Activated naive CD4-positive, alpha-beta T cell (primary cell): ENCODE results near the gene IFT22.
"Not testable (repeated sequence)": the region's sequence is repeated elsewhere in the genome, so short reads cannot be mapped to it uniquely, and the experiment has no call there.

Experiments used
- DNase-seq, 4 experiments: peaks; one replicate each; lab custom pipeline; 2025; lab: John Stamatoyannopoulos, UW

Gene IFT22

DNA sequence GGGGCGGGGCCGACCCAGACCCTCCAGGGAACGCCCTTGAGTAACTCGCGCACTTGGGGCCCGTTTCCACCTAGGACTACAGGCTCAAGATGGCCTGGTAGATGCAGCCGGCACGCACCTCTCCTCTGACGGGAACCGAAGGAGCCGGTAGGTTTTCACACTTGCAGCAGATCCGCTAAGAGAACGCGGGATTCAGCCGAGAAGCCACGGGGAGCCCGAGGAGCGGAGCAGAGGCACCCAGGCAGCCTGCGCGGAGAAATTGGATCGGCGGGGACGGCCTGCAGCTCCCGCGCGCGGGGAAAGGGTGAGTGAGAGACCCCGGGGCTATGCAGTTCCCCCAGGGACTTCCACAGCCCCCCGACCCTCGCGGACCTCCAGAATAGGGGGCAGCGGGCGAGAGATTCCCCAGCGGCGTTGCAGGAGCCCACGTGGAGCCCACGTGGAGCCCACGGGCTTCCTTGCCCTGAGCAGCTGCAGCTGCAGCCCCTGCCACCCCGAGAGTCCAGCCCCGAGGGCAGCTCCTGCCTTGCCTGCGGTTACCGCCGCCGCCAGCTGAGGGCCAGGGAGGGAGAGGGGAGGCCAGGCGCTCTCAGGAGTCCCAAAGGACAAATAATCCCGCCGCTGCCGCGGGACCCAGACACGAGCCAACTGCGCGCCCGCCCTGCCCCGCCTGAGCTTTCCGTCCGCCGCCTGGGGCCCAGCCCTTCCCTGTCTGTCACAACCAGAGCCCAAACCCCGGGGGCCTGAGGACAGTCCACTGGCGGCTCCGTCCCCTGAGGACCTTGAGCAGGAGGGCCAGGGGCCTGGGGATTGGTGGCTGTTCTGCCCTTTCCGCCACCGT lies 13.1 kb downstream of the IFT22 start:
- peak in 1 of 4 experiments; percentile 12 for DNase-seq

DNA sequence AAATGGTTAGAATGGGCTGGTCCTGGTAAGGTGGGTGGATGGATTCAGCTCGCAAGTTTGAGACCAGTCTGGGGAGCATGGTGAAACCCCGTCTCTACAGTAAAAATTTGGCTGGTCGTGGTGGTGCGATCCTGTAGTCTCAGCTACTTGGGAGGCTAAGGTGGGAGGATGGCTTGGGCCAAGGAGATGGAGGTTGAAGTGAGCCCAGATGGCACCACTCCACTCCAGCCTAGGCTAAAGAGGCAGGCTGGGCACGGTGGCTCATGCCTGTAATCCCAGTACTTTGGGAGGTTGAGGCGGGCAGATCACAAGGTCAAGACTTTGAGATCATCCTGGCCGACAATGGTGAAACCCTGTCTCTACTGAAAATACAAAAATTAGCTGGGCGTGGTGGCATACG lies 15.3 kb downstream of the IFT22 start:
- no peak for DNase-seq

DNA sequence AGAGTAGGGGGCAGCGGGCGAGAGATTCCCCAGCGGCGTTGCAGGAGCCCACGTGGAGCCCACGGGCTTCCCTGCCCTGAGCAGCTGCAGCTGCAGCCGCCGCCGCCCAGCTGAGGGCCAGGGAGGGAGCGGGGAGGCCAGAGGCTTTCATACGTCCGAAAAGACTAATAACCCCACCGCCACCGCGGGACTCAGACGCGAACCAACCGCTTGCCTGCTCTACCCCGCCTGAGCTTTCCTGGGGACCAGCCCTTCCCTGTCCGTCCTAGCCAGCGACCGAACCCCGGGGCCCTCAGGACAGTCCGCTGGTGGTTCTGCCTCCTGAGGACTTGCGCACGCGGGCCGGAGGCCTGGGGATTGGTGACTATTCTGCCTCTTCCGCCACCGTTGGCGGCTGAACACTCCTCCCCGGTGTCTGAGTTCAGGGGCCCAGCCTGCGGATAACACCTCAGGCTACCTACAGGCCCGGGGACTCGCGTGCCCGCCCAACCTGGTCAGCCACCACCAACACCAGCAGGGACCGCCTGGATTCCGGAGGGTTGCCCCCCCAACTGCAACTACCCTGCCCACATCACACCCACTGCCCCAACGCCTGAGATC lies 18.4 kb downstream of the IFT22 start:
- no peak for DNase-seq

DNA sequence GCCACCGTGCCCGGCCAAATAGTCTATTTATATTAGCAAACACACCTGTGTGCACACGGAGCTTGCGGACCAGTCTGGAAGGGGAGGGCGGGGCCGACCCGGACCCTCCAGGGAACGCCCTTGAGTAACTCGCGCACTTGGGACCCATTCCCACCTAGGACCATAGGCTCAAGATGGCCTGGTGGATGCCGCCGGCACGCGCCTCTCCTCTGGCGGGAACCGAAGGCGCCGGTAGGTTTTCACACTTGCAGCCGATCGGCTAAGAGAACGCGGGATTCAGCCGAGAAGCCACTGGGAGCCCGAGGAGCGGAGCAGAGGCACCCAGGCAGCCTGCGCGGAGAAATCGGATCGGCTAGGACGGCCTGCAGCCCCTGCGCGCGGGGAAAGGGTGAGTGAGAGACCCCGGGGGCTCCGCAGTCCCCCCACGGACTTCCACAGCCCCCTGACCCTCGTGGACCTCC lies 18.9 kb downstream of the IFT22 start:
- DNase-seq: no peak

DNA sequence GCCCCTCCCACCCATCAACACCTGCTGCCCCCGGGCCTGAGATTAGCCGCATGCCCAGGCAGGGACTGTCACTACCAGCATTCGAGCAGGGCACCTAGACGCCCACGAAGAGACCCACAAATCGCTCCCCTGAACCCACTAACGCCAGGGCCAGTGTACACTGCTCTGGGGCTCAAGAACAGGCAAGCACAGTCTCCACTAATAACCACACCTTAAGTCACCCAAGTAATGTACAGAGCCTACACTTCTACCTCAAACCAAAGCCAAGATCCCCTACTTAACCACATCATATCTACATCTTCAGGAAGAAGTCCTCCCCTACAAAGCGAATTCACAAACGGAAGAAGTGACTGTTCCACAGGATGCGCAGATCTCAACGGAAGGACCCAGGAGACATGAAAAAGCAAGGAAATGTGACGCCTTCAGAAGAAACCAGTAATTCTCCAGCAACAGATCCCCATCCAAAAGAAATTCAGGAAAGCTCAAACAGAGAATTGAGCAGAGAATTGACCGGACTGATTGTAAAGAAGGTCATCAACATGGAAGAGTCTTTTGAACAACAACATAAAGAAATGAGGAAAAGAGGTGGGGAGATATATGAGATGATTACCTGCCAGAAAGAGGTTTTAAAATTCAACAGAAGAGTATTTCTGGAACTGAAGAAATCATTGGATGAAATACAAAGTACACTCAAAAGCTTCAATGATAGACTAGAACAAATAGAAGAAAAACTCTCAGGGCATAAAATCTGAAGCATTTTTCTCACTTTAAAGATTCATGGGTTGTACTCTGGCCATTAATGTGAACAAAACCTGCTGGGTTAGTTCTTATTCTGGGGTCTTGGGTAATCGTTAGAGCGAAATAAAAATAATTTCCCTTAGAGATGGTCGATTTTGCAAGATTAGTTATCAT lies 20.9 kb downstream of the IFT22 start:
- DNase-seq: no peak

DNA sequence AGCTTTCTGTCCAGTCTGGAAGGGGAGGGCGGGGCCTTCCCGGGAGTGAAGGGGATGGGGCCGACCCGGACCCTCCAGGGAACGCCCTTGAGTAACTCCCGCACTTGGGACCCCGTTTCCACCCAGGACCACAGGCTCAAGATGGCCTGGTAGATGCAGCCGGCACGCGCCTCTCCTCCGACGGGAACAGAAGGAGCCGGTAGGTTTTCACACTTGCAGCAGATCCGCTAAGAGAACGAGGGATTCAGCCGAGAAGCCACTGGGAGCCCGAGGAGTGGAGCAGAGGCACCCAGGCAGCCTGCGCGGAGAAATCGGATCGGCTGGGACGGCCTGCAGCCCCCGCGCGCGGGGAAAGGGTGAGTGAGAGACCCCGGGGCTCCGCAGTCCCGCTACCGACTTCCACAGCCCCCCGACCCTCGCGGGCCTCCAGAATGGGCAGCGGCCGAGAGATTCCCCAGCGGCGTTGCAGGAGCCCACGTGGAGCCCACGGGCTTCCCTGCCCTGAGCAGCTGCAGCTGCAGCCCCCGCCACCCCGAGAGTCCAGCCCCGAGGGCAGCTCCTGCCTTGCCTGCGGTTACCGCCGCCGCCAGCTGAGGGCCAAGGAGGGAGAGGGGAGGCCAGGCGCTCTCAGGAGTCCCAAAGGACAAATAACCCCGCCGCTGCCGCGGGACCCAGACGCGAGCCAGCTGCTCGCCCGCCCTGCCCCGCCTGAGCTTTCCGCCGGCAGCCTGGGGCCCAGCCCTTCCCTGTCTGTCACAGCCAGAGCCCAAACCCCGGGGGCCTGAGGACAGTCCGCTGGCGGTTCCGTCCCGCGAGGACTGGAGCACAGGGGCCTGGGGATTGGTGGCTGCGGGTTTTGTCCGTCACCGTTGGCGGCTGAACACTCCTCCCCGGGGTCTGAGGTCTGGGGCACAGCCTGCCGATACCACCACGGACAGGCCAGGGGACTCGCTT lies 21.8 kb downstream of the IFT22 start:
- no peak for DNase-seq

DNA sequence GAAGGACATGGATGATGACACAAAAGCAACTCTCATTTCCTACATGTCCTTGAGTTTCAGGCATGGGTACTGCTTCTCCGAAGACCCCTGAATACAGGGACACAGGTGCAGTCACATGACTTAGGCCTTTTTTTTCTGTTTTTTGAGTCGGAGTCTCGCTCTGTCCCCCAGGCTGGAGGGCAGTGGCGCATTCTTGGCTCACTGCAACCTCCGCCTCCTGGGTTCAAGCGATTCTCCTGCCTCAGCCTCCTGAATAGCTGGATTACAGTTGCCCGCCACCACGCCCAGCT lies 26.8 kb downstream of the IFT22 start:
- DNase-seq: no peak

DNA sequence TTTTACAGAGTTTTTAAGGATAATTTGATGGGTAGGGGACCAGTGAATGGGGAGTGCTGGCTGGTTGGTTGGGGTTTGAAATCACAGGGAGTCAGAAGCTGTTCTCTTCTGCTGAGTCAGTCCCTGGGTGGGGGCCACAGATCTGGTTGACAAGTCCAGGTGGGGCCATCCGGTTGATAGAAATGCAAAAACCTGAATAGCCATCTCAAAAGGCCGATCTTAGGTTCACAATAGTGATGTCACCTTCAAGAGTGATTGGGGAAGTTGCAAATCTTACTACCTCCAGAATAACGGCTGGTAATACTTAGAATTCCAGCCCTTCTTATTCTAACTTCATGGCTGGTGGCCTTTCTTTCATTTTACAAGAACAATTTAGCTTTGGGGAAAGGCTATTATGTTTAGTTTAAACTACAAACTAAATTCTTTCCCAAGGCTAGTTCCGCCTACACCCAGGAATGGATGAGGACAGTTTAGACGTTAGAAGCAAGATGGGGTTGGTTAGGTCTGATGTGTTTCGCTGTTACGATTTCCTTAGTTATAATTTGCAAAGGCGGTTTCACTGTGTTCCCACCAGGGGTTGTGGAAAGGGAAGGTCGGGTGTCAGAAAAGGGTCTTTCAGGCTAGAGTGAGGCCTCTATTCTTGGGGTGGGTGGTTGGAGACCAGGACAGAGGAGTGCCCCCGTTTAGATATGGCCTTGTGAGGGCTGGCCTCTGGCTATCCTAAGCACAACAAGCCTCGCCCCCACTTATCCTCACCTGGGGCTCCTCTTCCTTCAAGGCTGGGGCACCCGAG lies 27.4 kb downstream of the IFT22 start:
- DNase-seq: no peak

DNA sequence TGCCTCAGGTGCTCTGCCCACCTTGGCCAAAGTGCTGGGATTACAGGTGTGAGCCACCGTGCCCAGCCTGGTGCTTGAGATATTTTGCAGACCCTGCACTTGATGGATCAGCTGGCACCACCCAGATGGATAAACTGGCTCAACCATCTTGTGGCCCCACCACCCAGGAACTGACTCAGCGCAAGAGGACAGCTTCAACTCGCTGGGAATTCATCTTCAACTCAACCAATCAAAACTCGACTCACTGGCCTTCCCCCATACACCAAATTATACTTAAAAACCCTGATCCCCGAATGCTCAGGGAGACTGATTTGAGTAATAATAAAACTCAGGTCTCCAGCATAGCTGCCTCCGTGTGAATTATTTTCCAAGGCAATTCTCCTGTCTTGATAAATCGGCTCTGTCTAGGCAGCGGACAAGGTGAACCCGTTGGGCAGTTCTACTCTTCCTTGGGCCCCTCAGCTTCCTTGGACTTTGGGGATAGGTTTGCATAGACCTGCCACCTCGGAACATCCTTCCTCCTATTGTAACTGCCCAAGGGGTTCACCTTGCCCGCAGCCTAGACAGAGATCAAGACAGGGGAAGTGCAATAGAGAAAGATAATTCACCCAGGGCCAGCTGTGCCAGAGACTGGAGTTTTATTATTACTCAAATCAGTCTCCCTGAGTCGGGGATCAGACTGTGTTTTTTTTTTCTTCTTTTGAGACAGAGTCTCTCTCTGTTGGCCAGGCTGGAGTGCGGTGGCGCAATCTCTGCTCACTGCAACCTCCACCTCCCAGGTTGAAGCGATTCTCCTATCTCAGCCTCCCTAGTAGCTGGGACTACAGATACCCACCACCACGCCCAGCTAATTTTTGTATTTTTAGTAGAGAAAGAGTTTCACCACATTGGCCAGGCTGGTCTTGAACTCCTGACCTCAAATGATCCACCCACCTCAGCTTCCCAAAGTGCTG lies 28.3 kb downstream of the IFT22 start:
- not testable (repeated sequence) for DNase-seq

DNA sequence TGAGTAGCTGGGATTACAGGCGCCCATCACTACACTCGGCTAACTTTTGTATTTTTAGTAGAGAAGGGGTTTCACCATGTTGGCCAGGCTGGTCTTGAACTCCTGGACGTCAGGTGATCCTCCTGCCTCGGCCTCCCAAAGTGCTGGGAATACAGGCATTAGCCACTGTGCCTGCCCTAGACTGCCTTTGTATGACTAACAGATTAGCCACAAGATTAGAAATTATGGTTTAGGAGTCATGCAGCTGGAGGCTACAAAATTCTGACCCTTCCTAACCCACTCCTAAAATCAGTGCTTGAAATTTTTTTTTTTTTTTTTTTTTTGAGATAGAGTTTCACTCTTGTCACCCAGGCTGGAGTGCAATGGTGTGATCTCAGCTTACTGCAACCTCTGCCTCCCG lies 29.0 kb downstream of the IFT22 start:
- not testable (repeated sequence) for DNase-seq

DNA sequence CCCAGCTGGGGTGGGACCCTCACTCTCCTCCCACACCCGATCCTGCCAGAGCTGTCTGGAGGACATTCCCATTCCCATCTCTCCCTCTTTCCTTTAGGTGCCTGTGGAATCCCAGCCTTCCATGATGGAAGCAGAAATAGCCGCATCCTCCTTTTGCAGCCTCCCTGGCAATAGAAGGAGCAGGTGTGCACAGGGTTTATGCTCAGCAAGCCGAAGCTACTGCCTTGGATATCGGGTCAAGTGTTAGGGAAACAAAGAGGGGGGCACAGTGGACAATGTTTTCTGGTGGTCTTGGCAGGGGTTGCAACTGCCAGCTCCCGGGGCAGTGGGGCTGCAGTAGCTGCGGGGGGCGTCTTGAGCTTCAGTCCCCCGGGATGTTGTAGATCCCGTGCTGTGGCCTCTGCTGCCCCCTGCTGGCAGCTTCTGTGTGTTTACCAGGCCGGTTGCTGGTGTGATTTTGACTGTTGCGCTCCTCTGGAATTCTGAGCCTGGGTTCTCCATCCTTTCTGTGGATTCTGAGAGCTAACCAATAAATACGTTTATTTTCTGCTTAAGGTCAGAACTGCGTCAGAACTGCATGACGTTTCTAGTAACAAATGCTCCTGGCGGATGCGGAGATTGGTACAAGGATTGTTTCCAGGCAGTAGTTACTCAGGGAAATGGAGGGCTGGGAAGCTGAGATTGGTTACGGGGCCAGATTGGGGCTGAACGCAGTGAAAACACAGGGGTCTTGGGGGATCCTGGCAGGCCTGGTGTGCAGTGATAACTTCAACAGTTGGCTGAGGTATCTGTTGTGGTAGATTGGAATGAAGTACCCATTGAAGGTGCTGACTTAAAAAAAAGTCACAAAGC lies 31.2 kb downstream of the IFT22 start:
- peak; percentile 10 to 60 (median 35) for DNase-seq

DNA sequence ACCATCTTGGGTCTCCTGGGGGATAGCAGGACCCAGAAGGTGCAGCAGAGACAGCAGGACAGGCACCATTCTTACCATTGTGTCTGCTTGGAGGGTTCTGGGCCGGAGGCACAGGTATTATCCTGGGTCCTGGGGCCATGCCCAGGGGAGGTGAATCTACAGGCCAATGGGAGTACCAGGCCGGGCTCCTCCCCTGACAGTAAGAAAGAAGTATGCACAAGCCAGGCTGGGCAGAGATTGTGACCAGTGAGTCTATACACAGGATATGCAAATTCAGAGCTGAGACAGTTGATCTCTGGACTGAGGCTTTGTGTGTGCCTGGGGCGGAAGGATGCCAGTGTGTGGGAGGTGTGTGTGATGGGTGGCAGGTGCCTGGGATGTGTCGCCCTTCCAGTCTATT lies 31.9 kb downstream of the IFT22 start:
- not testable (repeated sequence) for DNase-seq

DNA sequence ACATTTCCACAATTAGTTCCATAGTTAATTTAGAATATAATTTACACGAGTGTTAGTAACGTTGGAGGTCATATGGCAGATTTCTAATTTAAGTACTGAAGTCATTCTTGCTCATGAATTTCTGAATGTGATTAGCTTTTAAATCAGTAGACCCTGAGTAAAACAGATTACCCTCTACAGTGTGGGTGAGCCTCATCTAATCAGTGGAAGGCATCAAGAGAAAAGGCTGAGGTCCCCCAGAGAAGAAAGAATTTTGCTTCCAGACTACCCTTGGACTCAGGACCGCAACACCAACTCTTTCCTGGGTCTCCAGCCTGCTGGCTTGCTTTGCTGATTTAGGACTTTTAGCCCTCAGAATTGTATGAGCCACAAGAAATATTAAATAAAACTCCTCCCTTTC lies 33.2 kb downstream of the IFT22 start:
- no peak for DNase-seq

DNA sequence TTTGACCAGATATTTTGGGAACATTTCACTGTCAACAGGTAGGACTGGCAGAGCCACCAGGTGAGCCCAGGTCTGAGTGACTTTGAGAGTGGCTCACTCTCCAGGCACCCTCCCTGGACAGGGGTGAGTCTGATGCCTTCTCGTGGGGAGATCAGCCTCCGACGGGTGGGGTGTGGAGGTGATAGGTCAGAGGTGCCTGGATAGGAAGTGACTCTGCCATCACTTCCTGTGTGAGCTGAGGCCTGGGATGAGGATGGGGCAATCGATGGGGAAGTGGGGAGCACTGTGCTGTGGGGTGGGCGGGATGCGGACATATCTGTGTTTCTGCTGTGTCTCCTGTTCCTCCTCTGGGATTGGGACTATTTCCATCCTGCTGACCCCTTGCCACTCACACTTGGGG lies 34.6 kb downstream of the IFT22 start:
- no peak for DNase-seq

DNA sequence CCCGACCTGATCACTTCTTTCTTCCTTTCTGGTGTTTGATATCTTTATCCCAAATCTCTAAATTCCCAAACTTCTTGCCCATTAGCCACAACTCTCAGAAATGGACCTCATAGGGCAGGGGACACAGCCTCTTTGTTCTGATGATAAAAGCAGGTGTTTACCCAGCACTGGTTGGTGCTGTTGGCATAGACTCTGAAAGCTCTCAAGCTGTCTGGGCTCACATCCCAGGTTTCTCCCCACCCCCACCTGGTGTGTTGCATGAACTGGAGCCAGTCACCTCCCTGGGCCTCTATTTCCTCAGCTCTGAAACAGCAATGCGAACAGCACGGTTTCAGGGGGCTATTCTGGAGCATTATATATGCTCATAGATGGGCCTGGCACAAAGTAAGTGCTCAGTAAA lies 35.7 kb downstream of the IFT22 start:
- DNase-seq: not testable (repeated sequence)

DNA sequence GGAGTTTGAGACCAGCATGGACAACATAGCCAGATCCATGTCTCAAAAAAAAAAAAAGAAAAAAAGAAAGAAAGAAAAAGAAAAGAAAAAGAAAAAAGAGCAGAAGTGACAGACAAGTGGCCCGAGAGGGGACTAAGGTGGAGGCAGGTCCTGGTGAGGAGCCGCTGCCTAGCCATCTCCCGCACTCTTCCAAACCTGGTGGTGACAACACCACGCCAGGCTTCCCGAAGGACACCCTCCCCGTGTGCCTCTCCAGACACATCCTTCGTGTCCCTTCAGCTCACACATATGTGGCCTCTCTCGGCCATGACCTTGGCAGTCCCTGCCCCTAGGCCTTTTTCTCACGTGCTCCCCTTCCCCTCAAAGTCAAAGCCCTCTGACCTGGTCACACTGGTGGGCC lies 36.4 kb downstream of the IFT22 start:
- DNase-seq: no peak

DNA sequence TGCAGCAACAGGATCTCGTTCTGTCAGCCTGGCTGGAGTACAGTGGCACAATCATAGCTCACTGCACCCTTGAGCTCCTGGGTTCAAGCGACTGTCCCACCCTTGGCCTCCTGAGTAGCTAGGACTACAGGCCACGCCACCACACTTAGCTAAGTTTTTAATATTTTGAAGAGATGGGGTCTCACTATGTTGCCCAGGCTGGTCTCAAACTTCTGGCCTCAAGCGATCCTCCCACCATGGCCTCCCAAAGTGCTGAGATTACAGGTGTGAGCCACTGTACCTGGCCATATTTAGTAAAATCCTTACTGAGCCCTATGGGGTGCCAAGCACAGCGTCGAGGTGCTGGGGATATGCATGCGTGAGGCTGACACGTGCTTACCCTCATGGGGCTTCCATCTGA lies 40.7 kb downstream of the IFT22 start:
- not testable (repeated sequence) for DNase-seq

DNA sequence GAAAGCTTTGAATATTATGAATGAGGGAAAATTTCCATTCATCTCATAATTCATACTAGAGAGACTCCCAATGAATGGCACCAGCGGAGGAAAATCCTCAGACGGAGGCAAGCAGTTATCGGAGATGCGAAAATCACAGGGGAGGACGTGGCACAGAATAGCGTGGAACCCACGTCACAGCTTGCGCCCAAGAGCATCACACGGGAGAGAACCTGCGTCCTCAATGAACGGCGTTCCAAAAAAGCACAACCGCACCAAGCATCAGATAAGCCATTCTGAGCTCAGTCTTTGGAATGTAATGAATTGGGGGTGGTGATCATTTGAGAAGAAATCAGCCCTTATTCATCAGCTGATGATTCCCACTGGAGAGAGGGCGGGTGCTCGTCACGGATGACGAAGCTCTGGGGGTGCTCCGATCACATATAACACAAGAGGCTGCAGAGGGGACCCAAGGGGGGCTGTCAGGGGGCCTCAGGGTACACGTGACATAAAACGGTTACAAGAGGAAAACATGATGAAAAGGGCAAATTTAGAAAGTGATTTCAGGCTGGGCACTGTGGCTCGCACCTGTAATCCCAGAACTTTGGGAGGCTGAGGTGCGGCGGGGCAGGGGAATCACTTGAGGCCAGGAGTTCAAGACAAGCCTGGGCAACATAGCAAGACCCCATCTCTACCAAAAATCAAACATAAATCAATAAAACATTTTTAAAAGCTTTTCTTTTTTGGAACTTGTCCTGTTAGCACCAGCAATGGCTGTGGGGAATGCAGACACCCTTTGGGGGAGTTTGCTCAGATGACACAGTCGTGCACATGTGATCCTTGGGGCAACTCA lies 42.9 kb downstream of the IFT22 start:
- no peak for DNase-seq
